Stimulated activated CD8-positive, alpha-beta memory T cell treated with anti-CD3 and anti-CD28 coated beads, Interleukin-7, amount 100 ng/mL, for 24 hours (primary cell): Measurements from ENCODE around the gene ARHGAP26.

Experiments
- DNase-seq: peaks from one replicate; pipeline ENCODE4 v3.0.0-alpha.2; 2020; ENCODE audit warnings: low read depth

The ARHGAP26 gene

DNA sequence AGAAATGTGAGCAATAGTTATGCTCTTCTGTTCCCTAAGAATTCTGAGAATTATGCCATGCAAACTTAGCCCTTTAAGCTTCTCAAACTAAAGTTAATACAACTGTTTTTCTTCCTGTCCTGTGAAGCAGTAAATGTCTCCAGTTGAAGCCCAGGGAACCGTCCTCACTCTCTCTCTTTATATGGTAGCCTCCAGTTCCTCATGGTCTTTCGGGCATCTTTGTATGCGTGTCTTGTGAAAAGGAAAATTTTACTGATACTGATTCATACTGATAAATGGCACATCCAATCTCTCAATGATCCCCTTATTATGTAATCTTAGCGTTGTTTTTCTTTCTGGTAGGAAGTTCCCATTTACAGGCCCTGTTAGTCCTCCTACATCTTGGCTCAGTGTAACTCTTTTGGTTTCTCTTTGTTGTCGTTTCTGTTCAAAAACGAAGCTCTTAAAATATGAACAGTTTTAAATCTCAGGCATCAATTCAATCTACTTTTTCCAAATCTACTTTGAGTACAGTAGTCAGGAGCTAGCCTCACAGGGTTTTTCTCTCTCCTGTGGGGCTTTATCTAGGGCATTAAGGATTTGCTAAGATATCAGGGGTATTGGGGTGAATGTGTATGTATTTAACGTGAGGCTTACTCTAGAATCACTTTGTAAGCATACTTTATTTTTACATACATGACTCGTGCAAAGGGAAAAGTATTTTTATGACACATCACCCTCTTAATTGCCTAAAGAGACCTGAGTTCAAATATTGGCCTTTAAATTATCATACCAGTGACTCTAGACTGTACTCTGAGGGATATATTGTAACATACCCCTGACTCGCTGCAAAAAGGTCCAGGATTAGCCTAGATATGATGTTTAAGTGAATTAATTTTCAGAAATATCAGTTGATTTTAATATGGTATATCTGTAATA, 375.3 kb downstream of the ARHGAP26 start:
- DNase-seq, result no peak

DNA sequence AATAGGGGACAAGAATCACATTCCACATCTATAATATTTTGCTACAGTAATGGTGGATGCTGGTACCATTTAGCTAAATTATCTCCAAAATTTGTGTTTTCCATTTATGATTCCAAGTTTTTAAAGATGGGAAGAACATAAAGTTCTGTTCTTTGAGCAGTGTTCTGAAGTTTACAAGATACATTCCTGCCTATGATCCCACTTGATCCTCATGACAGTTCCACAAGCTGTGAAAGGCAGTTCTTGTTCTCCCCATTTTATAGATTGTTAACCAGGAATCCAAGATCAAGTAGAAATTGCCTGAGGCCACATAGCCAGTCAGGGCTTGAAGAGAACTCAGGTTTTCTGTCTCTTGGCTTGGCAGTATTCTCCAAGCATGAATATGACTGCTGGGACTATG, 376.0 kb downstream of the ARHGAP26 start:
- DNase-seq, result no peak

DNA sequence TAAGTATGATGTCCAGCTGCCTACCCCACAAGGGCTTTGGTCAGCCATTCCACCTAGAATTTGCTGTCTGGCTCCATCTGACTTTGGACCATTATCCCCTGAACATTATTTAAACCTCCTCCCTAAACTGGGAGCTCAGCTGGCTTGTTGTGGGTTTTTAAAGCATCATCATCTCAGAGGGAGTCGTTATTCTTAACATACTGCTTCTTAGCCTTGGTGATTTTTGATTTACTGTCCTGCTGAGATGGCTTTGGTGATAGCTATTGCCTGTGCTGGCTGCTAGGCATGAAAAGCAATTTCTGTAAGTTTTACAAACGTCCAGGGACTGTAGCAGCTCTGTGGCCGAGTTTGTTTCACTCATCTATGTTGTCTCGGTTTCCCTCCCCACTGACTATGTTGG, 377.2 kb downstream of the ARHGAP26 start:
- DNase-seq, result no peak

DNA sequence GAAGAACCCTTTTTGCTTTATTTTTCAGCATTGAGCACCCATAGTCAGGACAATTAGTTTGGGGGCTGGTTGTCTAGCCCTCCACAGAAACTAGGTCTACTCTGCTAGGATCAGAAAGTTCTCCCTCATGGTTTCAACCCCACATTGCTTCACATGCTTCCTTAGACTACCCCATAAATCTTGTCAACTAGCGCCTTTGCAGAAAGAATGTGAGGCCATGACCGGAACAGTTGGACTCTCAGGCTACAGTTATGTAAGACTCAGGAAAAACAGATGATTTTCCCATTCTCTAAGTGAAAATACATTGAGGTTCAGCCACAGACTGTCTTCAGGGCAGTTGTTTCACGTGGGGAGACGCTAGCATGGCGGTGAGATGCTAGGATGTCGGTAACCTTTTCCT, 377.7 kb downstream of the ARHGAP26 start:
- DNase-seq, result no peak

DNA sequence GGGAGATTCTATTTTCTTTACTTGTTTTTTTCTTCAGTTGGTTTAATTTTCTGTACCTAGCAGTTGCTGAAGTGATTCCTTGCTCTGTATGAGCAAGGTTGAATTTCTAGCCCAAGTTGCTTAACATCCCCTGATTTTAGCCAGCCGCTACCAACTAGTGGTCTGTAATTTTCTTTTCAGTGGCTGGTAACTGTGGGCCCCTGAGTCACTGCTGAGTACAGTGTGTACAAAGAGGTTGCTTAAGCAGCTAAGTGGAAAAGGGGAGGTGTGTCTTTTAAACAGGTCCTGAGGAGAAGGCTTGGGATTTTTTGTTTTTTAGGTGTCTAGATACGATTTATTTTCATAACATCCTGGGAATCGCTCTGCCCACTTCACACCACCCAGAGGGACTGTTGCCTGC, 378.6 kb downstream of the ARHGAP26 start:
- no peak for DNase-seq

DNA sequence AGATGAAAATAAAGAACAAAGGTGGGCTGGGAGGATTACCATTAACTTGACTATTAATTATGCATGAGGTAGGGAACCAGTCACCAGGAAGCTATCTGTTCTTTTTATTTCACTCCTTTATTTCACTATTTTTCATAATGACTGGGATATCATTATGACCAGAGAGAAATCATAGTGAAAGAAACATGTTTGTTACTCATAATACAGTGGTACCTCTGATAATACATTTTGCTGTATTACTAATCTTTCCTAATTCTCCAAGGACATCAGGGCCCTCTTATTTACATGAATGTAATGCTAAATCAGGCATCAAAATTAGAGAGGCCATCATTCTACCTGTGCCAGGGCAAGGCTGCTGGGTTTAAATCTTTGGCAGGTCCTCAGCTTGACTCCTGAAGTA, 379.6 kb downstream of the ARHGAP26 start:
- DNase-seq, result no peak

DNA sequence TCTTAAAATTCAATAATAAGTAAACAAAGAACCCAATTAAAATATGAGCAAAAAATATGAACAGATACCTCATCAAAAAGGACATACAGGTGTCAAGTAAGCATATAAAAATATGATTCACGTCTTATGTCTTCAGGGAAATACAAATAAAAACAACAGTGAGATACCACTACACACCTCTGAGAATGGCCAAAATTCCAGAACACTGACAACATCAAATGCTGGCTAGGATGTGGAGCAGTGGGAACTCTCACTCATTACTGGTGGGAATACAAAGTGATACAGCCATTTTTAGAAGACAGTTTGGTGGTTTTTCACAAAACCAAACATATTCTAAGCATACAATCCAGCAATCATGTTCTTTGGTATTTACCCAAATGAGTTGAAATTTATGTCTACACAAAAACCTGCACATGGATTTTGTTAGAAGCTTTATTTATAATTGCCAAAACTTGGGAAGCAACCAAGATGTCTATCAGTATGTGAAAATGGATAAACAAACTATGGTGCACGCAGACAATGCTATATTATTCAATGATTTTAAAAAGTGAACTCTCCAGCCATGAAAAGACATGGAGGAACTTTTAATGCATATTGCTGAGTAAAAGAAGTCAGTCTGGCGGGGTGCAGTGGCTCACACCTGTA, 381.0 kb downstream of the ARHGAP26 start:
- no peak for DNase-seq

DNA sequence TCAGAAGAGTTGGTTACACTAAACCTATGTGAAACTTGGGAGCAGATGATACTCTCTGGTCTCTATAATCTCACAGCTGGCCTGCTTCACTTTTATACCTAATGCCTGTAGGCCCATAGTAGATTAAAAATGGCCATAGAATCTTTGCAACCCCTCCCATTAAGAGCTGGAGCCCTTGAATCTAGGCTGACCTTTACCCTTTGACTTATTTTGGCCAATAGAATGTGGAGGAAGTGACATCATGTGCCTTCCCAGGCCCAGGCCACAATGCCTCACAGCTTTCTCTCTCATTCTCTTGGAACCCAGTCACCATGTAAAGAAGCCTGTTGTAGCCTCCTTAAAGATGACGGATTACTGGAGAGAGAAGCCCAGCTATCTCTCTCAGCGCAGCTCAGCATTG, 382.3 kb downstream of the ARHGAP26 start:
- DNase-seq, result no peak

DNA sequence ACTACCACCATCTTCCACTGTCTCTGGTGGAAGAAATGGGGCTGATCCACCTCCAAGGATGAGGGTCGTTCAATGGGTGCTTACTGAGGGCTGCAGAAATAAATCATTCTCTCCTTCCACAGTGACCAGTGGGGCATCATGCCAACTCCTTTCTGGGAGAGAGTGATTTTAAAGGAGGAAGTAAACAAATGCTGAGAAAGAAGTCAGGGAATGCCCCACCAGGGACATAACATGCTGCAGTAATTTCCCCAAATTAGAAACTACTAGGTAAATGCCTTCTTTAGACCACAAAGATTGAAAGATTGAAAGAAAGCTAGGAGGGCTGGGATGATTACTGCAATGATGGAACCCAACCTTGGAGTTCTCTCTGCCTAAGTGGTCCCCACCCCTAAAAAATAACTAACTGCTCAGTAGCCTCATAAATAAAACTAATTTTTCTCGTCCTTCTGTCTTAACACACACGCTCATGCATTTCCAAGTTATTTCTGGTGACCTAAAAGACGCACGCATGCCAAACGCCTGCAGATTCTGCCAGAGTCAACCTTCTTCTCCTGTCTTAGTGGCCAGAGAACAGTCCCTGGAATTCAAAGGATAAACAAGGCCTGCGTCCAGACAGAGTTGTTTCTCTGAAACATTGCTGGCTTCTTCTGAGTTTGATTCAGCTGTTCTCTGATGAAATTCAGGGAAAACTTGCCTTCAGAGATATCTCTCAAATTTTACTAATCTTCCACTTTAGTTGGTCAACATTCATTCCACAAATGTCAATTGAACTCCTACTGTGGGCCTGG, 383.3 kb downstream of the ARHGAP26 start:
- DNase-seq, result no peak

DNA sequence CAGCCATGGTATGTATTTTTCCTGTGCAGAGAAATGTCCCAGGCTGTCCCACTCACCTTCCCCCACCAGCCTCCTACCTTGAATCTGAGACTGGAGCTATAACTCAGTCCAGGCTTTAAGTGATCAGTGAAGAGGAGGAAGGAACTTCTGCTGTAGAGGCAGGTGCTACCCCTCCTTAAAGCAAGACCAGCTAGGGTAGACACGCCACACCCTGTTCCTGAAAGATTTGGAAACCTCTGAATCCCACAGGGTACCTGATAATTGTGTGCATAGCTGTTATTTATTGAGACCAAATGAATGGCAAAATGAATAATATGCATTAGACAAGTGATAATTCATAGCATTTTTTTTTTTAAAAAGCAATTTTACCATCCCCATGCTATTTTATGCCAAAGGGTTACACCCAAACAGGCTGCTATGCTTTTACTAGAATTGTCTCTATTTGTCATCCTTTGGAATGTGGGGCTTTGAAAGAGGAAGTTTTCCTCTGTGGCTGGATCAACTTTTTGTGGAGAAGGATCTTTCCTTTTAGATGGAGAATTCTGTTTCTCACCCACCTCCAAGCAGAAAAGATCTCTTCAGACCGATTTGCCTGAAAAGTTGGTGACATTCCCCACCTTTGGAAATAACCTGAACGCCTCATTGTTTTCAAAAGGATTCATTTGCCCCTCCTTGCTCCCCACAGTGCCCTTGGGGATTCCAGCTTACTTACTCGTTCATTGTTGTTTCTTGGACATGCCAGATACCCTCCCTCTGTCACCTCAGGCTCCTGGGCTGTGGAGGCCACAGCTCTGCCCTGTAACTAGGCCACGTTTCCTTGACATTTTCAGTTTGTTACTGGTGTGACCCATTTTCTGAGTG, 384.6 kb downstream of the ARHGAP26 start:
- no peak for DNase-seq

DNA sequence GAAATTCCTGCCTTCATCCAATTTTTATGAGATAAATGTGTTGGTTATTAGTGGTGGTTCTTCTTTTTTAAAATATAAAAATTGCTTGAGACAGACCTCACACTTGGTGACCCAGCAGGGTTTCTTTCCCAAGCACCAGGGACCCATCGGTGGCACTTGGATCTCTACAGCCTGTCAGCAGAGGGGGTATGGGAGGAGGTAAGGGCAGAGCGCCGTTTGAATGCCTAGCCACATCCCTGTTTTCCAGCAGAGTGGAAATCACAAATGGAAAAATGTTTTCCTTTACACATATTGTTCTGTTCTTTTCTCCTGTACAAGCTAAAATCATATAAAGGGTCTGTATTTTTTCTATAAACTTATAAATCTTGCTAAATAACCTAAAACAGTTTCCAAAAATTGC, 385.3 kb downstream of the ARHGAP26 start:
- DNase-seq, result no peak

DNA sequence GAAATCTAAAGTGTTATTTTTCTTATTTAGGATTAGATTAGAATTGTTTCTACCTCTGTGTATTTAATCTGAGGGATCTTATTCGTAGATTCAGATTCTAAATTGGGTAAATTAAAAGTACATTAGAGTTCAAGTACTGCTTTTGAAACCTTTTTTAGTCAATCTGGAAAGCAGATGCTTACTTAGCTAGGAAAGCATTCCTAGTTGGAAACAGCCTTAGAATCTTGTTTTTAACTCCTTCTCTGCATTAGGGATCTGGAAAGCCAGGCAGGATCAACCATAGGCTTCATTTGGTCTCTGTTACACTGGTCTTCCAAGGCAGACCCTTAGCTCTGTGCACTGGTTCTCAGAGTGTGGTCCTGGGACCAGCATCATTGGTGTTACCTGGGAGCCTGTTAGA, 385.9 kb downstream of the ARHGAP26 start:
- no peak for DNase-seq

DNA sequence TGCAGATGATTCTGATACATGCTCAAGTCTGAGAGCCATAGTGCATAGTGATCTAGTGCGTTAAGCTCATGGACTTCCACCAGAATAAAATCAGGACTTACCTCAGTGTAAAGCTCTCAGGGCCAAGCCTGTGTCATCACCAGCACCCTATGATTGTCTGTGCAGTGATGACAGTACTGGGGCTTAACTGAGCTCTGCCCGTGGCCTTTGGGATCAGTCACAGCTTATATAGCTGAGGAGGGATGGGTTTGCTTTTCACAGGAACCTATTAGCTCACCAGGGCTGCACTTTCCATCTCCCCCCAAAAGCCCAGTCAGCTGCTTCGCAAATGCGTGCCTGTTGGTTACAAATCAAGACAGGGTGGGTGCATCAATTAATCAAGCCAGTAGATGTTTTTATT, 386.4 kb downstream of the ARHGAP26 start:
- DNase-seq, result no peak

DNA sequence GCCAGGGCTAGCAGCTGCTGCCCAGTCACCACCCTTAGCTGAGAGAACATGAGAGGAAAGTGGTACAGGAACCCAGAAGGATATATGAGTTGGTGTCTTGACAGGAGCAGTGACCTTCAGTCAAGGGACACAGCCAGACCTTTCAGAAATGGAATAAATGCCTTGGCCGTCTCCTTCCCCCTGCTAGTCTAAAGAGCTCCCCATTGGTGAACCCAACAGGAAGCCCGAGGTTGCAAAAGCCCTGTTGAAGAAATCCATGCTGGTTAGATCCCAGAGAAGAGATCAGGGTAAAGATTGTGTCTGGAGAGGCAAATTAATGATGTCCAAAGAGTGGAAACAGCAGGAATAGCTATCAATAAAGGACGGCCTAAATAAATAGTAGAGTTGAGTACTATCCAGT, 388.9 kb downstream of the ARHGAP26 start:
- no peak for DNase-seq

DNA sequence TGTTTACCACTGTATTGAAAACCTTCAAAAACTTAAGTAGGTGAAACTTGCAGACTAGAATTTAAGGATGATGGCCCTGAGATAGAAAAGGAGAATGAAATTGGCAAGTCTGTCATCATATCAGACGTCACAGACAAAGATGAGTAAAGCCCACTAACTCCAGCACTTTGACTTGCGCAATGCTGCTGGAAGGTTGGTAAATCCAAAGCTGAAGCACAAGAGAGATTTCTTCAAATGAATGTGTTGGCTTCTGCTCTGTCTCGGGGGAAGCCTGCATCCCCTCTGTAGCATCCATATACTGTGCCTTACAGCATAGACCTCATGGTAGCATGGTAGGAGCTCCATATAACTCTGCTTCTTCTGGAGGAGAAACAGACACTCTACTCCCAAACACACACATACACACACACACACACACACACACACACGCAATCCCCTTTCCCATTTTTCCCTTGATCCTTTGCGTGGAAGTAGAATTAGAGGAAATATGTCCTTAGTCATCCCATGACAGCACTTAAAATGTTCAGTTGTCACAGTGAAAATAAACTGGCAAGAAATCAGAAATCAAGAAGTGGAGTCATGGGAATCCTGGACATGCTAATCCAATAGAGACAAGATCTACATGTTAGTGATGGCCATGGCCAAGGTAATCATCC, 391.8 kb downstream of the ARHGAP26 start:
- no peak for DNase-seq

DNA sequence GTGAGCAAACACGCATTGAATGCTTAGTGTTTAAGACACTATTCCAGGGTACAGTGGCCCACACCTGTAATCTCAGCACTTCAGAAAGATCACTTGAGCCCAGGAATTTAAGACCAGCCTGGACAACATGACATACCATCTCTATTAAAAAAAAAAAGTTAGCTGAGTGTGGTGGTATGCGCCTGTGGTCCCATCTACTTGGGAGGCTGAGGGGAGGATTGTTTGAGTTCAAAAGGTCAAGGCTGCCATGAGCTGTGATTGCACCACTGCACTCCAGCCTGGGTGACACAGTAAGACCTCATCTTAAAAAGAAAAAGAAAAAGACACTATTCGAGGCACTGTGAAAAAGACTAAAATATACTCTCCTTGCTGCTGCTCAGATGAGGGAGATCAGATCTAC, 392.6 kb downstream of the ARHGAP26 start:
- no peak for DNase-seq

DNA sequence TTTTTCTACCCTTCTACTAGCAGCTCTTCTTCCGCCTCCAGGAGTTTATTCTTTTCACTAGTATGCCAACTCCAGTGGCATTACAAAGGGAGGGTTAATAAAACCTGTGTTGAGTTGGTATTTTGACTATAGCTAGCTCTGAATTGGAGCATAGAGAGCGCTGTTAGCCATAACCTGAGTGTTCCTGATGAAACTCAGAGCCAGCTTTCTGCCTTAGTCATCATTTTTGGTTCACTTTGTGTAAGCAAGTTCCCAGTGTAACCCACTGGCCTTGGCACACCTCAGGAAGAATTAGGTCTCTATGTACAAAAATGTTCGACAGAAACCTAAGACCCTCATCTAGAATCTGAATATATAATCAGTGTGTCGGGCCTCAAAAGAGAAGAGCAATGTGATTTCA, 394.4 kb downstream of the ARHGAP26 start:
- DNase-seq, result no peak

DNA sequence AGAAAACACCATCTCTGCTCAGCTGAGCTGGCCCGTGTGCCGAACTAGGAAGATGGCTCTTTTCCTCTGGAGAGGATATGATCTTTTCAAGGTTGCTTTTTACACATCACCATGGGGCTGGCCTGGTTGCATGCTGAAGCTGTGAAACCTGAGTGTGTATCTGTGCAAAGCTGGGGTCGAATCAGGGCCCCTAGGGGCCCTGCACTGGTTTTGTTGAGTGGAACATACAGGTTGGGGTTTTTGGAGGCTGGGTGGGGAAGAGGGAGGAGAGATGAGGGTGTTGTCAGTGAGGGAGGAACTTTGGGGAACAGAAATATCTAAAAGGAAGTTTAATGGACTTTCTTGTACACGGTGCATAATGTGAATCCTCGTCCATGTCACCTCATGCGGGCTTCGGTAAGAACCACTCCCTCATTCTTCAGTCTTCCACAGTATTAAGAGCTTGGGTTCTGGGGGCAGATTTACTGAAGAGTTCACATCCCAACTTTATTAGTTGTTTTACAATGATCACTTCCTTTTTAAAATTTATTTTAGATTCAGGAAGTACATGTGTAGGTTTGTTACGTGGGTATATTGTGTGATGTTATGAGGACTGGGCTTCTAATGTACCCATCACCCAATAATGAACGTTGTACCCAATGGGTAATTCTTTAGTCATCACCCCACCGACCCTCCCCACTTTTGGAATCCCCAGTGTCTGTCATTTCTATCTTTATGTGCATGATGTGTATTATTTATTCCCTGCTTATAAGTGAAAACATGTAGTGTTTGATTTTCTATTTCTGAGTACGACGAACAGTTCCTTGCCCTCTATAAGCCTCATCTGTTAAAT, 395.1 kb downstream of the ARHGAP26 start:
- no peak for DNase-seq

DNA sequence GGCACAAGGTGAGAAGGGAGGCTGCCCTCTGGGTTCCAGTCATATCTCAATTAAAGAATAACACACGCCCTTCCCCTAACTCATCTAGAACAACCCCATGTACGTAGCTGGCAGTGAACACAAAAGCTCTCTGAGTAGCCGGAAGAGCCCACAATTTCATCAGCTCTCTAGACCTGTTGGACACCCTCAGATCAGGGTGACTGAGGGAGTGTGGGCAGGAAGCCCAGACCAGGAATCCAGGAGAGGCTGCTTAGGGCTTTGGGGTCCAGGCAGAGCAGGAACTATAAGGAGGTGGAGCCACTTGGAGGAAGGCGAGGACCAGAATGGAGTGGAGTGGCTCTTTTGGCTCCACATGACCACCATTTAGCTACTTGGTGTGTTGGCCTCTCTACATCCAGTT, 395.9 kb downstream of the ARHGAP26 start:
- no peak for DNase-seq

DNA sequence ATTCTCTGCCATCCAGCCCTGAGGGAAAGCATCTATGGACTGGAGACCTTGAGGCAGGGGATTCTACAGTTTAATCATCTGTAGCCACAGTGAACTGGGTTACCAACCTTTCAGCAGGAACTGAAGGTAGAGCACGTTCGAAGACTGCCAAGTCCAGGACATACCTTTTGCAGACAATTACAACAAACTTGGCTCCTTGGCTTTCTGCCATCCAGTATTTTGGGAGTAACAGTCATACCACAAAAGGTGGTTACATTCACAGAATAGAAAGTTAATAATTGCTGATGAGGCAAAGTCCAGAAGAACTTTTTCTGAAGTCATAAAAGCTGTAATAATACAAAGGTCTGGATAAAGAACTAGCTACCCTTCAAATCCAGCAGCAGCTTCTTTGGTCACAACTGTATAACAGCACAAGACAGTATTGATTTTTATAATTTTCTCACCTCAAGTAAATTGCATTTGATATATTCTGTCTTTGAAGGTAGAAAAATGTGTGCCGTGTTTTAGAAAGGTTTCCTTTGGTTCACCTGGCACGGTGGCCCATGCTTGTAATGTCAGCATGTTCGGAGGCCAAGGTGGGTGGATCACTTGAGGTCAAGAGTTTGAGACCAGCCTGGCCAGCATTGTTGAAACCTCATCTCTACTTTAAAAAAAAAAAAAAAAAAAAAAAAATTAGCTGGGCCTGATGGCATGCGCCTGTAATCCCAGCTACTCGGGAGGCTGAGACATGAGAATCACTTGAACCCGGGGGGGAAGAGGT, 396.7 kb downstream of the ARHGAP26 start:
- DNase-seq, result no peak
